OCI-LY1 (cell line): ENCODE measurements around the gene CRB2.

ENCODE experiments used
- CTCF ChIP-seq: fragments of 200-600 bp; sonication (generic), shearing (Covaris generic); IDR thresholded peaks from 2 replicates; pipeline ENCODE4 v1.5.1; 2017; ENCODE audit warnings: mild to moderate bottlenecking, antibody characterized with exemption, low read length, moderate library complexity, mixed read lengths
- EZH2 ChIP-seq: fragments of 200-600 bp; sonication (generic), shearing (Covaris generic); IDR thresholded peaks from 2 replicates; pipeline ENCODE4 v1.8.0; 2017; ENCODE audit warnings: borderline replicate concordance, mixed run types, mild to moderate bottlenecking, antibody characterized with exemption, low read length, moderate library complexity, mixed read lengths

DNA sequence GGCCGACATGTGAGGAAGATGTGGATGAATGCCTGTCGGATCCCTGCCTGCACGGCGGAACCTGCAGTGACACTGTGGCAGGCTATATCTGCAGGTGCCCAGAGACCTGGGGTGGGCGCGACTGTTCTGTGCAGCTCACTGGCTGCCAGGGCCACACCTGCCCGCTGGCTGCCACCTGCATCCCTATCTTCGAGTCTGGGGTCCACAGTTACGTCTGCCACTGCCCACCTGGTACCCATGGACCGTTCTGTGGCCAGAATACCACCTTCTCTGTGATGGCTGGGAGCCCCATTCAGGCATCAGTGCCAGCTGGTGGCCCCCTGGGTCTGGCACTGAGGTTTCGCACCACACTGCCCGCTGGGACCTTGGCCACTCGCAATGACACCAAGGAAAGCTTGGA, 14.1 kb downstream of the CRB2 start:
- no peak for TF ChIP-seq EZH2
- TF ChIP-seq CTCF, result no peak
